Panc1 (cell line): Measurements from ENCODE around the gene PLAU.
"Not testable (repeated sequence)": the region's sequence is repeated elsewhere in the genome, so short reads cannot be mapped to it uniquely, and the experiment has no call there.

ENCODE experiments used
- CTCF ChIP-seq: fragments of 450-650 bp; IDR thresholded peaks from 2 replicates; pipeline ENCODE4 v1.5.1; 2017; ENCODE audit warnings: mild to moderate bottlenecking
- POLR2AphosphoS5 ChIP-seq: IDR thresholded peaks from 2 replicates; pipeline ENCODE4 v1.6.1; 2012; ENCODE audit warnings: mild to moderate bottlenecking, low read depth, low read length, moderate library complexity
- REST ChIP-seq, 2 experiments: IDR thresholded peaks; 2 replicates each; pipeline ENCODE4 v1.6.1; 2011 to 2012; ENCODE audit warnings: low read depth in 2 of 2, control low read depth in 1 of 2, low read length in 1 of 2, mild to moderate bottlenecking in 1 of 2, moderate library complexity in 1 of 2; ENCODE audit not compliant: insufficient read depth in 1 of 2
- SIN3A ChIP-seq: IDR thresholded peaks from 2 replicates; pipeline ENCODE4 v1.6.1; 2012; ENCODE audit warnings: low read depth, mild to moderate bottlenecking, low read length, moderate library complexity, borderline replicate concordance; ENCODE audit not compliant: insufficient read depth
- TCF7L2 ChIP-seq: IDR thresholded peaks from 2 replicates; pipeline ENCODE4 v1.6.1; 2011; ENCODE audit warnings: mild to moderate bottlenecking, low read depth, low read length, inconsistent platforms

DNA sequence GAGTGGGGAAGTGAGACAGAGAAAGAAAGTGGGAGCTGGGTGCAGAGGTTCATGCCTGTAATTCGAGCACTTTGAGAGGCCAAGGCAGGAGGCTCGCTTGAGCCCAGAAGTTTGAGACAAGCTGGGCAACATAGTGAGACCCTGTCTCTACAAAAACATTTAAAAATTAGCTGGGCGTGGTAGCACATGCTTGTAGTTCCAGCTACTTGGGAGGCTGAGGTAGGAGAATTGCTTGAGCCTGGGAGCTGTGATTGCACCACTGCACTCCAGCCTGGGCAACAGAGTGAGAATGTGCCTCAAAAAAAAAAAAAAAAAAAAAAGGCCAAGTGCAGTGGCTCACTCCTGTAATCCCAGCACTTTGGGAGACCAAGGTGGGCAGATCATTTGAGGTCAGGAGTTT, 20.1 kb upstream of the PLAU start:
- not testable (repeated sequence) for TF ChIP-seq CTCF; POLR2AphosphoS5; REST (IDR thresholded peaks at IDR 0.05; ENCODE audit: insufficient read depth in 1 of 2, low read depth in 2 of 2, low read length in 1 of 2); SIN3A; TCF7L2
